ENCODE results near the gene ECE2.
A peak's percentile ranks its signal among the peaks of the same experiment; 100 is the strongest.
"Not testable (repeated sequence)": the region's sequence is repeated elsewhere in the genome, so short reads cannot be mapped to it uniquely, and the experiment has no call there.

ECE2 gene

DNA sequence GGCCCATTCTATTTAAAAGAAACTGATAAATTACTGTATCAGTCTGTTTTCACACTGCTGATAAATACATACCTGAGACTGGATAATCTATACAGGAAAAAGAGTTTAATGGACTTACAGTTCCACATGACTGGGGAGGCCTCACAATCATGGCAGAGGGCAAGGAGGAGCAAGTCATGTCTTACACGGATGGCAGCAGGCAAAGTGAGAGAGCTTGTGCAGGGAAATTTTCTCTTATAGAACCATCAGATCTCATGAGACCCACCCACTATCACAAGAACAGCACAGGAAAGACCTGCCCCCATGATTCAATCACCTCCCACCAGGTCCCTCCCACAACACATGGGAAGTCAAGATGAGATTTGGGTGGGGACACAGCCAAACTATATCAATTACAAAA, 8.6 kb upstream of the ECE2 start:
- DNase-seq (ENCODE audit: low read depth, low spot score), result not testable (repeated sequence)

DNA sequence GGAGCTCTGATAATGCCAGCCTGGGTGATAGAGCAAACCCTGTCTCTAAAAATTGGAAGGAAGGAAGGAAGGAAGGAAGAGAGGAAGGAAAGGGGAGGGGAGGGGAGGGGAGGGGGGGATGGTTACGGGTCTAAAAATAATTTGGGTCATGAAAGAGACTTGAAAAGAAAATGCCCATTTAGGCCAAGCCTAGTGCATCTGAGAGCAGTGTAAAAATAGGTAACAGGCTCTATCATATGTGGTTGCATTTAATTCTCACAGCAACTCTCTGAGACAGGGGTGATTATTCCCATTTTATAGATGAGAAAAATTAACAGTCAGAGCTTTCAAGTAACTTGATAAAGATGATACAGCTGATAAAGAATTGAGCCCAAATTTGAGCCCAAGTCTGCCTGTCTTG, 3.6 kb upstream of the ECE2 start:
- DNase-seq (ENCODE audit: low read depth, low spot score), result no peak

DNA sequence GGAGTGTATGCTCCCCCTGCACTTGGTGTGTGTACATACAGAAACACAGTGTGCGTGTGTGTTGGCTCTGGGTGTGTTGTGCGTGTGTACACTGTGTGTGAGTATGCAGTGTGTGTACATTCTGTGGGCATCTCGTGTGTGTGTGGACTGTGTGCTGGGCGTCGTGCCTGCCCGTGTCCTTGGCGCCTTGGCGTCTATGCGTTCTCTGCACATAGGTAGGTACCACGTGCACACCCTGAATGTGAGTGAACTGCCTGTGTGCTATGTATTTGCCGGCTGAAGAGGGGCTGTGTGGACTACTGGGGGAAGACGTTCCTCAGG, 481 bp upstream of the ECE2 start:
- DNase-seq (ENCODE audit: low read depth, low spot score), result no peak

DNA sequence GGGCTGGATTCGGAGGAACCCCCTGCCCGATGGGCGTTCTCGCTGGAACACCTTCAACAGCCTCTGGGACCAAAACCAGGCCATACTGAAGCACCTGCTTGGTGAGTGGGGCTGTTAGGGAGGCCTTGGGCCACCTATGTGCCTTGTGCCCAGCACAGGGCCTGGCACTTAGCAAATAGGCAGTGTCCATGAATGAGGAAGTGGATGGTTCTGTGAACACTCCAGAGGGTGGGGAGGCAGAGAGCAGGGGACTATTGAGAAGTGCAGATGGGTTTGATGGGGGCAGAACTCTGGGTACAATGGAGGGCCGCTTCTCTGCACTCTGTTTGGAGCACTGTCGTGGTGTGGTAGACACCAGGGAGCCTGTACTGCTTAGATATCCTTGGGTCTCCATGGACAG, 1.5 kb downstream of the ECE2 start:
- DNase-seq (ENCODE audit: low read depth, low spot score), result no peak

DNA sequence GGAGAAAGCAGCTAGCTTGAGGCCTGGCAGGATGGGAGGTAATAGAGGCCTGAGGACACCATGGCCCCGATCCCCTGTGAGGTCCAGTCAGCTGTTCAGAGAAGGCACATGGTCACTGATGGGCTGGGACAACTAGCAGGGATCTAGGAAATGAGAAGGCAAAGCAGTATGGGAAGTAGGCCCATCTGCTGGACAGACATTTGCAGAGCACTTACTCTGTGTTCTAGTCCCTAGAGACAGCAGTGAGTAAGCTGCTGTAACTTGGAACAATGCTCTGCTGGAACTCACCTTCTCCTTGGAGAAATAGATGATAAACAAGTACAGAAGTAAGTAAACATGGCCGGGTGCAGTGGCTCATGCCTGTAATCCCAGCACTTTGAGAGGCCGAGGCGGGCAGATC, 7.1 kb downstream of the ECE2 start:
- no peak for DNase-seq (ENCODE audit: low read depth, low spot score)

DNA sequence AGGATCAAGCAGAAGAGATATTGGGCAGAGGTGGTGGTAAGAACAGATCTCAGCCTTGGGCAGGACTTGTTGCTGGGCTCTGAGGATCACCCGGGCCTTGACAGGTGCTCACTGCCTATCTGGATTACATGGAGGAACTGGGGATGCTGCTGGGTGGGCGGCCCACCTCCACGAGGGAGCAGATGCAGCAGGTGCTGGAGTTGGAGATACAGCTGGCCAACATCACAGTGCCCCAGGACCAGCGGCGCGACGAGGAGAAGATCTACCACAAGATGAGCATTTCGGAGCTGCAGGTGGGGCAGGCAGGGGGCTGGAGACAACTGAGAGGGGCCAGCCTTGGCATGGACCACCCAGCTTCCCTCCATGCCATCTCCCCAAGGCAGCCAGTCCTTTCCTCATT, 7.9 kb downstream of the ECE2 start:
- DNase-seq (ENCODE audit: low read depth, low spot score), result no peak

DNA sequence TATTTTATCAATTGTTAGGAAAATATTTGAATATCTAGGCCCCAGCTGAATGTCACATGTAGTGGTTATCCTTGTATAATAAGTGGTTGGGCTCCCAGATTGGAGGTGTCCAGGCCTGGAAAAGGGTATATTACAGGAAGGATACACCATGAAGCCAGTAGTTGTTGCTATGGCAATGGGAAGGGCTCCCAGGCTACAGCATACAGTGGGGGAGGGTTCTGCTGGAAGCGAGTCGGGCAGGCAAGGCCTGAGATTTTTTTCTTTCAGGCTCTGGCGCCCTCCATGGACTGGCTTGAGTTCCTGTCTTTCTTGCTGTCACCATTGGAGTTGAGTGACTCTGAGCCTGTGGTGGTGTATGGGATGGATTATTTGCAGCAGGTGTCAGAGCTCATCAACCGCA, 8.9 kb downstream of the ECE2 start:
- DNase-seq (ENCODE audit: low read depth, low spot score), result no peak

DNA sequence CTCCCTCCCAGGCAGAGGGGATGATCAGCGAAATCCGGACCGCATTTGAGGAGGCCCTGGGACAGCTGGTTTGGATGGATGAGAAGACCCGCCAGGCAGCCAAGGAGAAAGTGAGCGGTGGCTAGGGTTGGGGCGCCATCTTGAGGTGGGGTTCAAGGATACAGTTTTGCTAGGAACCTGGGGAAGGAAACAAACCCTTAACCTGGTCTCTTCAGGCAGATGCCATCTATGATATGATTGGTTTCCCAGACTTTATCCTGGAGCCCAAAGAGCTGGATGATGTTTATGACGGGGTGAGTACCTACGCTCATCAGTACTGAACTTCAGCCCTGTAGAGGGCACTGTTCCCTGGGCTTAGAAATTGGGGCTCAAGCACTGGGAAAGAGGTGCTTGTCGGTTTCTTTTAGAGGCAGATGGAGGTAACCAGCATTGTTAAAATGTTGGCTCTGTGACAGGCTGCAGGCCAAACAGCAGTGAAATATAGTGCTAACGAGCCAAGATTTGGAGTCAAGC, 13.7 kb downstream of the ECE2 start:
- peak; percentile 28 for DNase-seq (ENCODE audit: low read depth, low spot score)

DNA sequence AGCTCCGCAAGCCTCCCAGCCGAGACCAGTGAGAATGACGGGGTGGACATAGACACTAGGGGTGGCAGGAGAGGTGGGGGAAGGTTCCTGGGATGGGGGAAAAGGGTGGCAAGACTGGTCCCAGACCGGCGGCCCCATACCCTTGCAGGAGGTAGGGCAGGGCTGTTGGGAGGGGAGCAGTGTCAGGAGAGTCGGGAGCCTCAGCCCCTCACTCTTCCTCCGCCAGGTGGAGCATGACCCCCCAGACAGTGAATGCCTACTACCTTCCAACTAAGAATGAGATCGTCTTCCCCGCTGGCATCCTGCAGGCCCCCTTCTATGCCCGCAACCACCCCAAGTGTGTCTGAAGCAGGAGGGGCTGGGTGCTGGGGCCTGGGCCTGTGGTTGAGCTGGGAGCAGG, 14.5 kb downstream of the ECE2 start:
- no peak for DNase-seq (ENCODE audit: low read depth, low spot score)

DNA sequence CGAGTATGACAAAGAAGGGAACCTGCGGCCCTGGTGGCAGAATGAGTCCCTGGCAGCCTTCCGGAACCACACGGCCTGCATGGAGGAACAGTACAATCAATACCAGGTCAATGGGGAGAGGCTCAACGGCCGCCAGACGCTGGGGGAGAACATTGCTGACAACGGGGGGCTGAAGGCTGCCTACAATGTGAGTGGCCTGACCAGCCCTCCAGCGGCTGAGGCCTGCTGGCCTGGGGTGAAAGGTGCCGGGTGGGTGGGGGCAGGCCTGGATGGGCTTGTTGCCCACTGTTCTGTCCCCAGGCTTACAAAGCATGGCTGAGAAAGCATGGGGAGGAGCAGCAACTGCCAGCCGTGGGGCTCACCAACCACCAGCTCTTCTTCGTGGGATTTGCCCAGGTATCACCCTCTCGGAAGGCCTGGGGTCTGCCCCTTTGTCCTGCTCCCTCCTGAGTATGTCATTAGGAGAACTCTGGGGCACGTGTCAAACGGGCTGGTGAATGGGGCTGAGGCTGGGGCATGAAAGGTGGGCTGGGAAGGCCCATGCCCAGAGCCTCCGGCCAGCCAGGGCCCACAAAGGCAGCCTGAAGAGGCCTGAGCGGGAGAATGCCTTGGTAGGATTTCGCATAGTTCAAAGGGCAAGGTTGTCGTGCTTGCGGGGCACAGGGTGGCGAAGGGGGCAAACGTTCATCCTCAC, 15.4 kb downstream of the ECE2 start:
- DNase-seq (ENCODE audit: low read depth, low spot score), result no peak

DNA sequence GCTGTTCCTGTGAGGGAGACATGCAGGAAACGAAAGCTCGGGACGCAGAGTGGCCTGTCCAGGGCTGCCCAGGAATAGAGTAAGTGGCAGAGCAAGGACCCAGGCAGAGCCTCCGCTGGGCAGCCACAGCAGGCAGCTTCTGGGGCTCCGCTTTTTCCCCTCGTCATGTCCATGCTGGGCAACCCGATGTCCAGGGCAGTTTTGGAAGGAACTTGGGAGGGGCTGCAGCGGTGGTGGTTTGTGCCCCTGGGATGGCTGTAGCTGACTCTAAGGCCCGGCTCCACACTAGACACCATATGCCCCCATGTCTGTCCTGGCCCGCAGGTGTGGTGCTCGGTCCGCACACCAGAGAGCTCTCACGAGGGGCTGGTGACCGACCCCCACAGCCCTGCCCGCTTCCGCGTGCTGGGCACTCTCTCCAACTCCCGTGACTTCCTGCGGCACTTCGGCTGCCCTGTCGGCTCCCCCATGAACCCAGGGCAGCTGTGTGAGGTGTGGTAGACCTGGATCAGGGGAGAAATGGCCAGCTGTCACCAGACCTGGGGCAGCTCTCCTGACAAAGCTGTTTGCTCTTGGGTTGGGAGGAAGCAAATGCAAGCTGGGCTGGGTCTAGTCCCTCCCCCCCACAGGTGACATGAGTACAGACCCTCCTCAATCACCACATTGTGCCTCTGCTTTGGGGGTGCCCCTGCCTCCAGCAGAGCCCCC, 16.1 kb downstream of the ECE2 start:
- DNase-seq (ENCODE audit: low read depth, low spot score), result no peak

DNA sequence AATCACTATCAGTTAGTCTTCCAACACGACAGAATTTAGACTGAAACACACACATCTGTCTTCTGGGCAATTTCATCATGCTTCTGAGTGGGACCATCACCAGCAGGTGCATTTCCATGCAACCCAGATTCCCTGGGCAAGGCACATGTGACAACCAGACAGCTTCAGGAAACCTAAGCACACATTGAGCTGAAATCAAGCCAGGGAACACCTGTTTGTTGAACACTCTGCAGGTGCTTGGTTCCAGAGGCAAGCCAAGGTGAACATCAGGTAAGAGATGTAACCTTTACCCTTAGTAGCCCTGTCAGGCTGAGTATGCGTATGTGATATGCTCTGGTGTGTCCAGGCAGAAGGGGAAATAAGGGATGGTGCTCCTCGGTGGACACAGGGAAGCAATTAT, 19.9 kb downstream of the ECE2 start:
- DNase-seq (ENCODE audit: low read depth, low spot score), result no peak

DNA sequence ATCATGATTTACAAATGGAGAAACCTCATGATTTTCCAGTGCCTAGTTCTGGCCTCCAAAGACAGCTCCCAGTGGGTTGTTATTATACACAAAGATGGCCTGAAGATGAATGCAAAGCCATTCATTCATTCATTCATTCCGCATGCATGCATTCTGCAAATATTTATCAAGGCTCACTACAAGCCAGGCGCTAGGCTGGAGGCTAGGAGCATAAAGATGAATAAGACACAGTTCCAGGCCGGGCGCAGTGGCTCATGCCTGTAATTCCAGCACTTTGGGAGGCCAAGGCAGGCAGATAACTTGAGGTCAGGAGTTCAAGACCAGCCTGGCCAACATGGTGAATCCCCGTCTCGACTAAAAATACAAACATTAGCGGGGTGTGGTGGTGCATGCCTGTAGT, 20.8 kb downstream of the ECE2 start:
- no peak for DNase-seq (ENCODE audit: low read depth, low spot score)

DNA sequence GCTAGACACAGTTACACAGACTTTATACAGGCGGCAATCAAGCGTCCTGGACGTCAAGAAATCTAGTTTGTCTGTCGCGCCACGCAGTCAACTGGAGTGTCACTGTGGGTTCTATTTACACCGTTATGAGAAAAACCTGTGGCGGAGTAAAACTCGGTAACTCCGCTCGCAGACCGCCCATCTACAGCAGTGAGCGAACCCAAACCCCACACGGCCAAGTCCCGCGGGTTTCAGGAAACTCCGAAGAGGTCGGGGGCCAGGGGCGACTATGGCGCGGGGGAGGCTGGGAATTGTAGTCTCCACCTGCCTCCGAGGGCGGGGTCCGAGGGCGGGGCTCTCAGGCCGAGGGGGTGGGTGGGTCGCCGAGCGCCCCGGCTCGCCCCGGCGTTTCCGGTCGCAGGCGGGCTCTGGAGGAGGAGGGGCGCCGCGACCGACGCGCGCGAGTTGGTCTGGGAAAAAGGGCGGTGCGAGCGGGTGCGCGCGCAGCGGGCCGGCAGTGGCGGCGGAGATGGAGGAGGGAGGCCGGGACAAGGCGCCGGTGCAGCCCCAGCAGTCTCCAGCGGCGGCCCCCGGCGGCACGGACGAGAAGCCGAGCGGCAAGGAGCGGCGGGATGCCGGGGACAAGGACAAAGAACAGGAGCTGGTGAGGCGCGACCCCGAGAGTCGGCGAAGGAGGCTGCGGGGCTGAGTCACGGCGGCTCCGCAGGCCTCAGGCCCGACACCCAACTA, 23.1 kb downstream of the ECE2 start, which contains the start of gene PSMD2:
PSMD2 (plus strand) TSS at position 483 of the 729 bp plus-strand sequence; CDS start at position 509, 26 bp downstream.
- peak; percentile 95 for DNase-seq (ENCODE audit: low read depth, low spot score)

DNA sequence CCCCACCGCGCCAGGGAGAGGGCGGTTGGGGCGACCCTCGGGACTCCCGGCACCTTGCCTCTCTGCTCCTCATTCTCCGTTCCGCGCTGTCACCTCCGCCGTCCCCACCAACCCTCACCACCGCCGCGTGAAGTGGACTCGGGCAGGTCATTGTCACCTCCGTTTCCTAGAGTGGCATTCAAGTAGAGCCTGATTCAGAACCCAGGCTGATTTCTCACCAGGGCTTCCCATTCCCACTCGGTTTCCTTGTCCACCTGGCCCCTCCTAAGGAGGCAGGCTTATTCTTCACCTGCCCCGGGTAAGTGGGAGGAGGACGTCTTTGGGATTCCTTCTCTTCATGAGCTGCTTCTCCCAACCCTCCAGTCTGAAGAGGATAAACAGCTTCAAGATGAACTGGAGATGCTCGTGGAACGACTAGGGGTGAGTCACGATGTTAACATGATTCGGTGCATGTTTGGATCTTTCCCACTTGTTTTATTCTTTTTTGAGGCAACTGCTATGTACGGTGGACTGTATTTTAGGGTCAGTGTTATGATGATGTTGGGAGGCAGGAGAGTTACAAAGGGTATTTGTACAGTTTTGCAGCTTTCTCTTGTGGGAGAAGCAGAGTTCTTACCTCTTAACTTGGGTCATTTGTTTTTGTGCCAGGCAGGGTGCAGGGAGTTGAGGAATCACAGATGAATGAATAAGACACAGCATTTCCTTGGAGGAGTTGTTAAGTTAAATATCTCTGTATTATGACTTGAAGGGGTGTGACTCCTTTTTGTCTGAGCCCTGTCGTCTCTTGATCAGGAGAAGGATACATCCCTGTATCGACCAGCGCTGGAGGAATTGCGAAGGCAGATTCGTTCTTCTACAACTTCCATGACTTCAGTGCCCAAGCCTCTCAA, 23.9 kb downstream of the ECE2 start:
- DNase-seq (ENCODE audit: low read depth, low spot score), result no peak

DNA sequence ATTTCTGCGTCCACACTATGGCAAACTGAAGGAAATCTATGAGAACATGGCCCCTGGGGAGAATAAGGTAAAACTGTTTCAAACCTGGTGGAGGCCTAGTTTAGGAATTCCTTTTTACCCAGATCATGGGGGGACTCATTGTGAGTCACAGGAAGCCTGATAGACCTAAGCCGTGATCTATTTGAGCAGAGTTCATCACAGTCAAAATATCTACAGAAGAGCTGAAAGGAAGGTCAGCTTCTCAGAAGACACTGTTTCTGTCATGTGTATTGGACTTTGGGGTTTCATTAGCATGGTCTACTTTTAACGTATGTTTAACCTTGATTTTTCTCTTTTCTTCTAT, 24.5 kb downstream of the ECE2 start:
- DNase-seq (ENCODE audit: low read depth, low spot score), result no peak

DNA sequence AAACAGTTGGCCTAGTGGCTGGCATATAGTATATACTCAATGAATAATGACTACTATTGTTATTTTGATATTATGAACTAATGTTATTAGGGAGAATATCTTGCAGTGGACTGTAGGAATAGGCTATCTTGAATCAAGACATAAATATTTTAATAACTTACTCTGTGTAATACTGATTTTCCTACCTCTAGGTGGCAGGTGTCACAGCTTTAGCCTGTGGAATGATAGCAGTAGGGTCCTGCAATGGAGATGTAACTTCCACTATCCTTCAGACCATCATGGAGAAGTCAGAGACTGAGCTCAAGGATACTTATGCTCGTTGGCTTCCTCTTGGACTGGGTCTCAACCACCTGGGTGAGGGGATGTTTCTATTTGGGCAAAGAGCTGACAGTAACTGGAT, 29.8 kb downstream of the ECE2 start:
- no peak for DNase-seq (ENCODE audit: low read depth, low spot score)

DNA sequence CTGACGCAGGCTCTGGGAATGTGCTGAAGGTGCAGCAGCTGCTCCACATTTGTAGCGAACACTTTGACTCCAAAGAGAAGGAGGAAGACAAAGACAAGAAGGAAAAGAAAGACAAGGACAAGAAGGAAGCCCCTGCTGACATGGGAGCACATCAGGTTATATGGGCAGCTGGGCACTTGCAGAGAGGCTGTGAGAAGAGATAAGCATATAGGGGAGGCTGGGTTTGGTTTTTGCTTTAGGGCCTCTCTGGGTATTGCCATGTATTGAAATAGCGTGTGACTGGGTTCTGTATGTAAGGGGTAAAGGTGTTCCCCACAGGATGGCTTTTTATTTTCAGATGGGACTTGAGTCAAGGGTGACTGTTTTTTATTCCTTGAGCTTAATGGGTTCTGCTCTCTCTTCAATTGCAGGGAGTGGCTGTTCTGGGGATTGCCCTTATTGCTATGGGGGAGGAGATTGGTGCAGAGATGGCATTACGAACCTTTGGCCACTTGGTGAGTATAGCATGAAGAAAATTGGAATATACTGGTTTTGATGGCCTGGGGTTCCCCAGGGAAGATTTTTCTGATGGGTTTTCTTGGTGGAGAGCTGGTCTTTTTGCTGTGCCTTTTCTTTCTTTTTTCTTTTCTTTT, 30.6 kb downstream of the ECE2 start:
- no peak for DNase-seq (ENCODE audit: low read depth, low spot score)

DNA sequence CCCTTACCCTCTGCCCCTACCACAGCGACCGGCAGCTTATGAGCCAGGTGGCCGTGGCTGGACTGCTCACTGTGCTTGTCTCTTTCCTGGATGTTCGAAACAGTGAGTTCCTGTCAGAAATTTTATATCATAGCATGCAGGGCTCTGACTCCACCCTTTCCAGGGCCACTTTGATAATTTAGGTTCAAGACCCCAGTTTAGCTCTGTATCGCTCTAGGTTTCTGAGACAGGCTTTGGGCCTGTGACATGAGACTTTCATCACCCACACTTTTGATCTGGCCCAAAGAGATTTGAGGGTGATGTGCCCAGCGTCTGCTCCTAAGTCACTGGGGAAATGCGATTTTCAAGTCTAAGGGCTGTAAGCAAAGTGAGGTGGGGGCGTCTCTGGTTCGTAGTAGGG, 32.1 kb downstream of the ECE2 start:
- DNase-seq (ENCODE audit: low read depth, low spot score), result no peak

DNA sequence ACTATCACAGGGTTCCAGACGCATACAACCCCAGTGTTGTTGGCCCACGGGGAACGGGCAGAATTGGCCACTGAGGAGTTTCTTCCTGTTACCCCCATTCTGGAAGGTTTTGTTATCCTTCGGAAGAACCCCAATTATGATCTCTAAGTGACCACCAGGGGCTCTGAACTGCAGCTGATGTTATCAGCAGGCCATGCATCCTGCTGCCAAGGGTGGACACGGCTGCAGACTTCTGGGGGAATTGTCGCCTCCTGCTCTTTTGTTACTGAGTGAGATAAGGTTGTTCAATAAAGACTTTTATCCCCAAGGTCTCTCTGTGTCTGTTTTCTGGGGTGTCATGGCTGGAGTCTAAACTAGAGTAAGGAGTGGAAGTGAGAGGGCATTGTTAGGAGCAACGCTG, 32.9 kb downstream of the ECE2 start:
- DNase-seq (ENCODE audit: low read depth, low spot score), result no peak

DNA sequence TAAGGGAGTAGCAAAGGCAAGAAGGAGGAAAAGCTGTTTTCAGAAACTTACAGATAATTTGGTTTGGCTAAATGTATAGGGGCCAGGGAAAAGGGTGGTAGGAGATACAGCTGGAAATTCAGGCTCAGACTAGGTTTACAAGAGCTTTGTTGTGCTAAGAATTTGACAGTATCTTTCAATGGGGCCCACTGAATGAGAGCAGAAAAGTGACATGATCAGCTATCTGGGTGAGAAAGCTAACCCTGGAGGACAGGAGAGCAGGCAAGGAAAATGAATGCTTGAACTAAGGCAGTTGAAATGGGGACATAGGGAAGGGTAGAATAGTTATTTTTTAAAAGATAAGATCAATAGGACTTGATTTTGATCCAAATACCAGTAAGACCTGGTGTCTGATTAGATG, 35.8 kb downstream of the ECE2 start:
- DNase-seq (ENCODE audit: low read depth, low spot score), result no peak

DNA sequence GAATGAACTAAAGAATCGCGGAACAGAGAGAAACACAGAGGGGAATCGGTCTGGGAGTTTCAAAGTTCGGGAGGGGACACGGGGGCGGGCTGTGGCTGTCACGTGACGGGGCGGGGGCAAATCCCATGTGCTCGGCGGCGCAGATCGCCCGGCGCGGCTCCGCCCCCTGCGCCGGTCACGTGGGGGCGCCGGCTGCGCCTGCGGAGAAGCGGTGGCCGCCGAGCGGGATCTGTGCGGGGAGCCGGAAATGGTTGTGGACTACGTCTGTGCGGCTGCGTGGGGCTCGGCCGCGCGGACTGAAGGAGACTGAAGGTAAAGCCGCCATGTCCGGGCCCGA, 38.5 kb downstream of the ECE2 start, which contains the start of gene EIF4G1:
EIF4G1 (plus strand) TSS at position 244 of the 337 bp plus-strand sequence. CDS start 1,191 bp downstream, outside the sequence.
- DNase-seq (ENCODE audit: low read depth, low spot score), result peak; percentile 80

Data from activated CD4-positive, CD25-positive, alpha-beta regulatory T cell treated with anti-CD3 and anti-CD28 coated beads, Interleukin-2, amount 50 U/mL, for 16 hours (primary cell).